Stimulated activated naive B cell treated with anti-CD40 and anti-IgM and Interleukin-4, amounts not matched to agents 10 μg/mL and 1 μg/mL and 100 μg/mL, for 72 hours (primary cell): ENCODE results near the gene PINLYP.
"Not testable (repeated sequence)": the region's sequence is repeated elsewhere in the genome, so short reads cannot be mapped to it uniquely, and the experiment has no call there.

Source experiments
- ATAC-seq, 2 donors: fragments of 150-1000 bp; cut with Tn5 transposase; replicated peaks; 2 replicates each; pipeline ENCODE4 v1.10.0; 2021; ENCODE audit warnings: moderate library complexity in 1 of 2
- DNase-seq: peaks from one replicate; pipeline ENCODE4 v3.0.0; 2021
- H3K27ac Mint-ChIP-seq: one replicate; pipeline ENCODE4 v1.8.0; 2022; ENCODE audit warnings: mild to moderate bottlenecking, mixed read lengths
- H3K27me3 Mint-ChIP-seq, 2 donors: one replicate each; pipeline ENCODE4 v1.8.0; 2022; ENCODE audit warnings: mixed read lengths in 2 of 2
- H3K36me3 Mint-ChIP-seq, 2 donors: one replicate each; pipeline ENCODE4 v1.8.0; 2022; ENCODE audit warnings: mixed read lengths in 2 of 2, mild to moderate bottlenecking in 1 of 2
- H3K4me1 Mint-ChIP-seq, 2 donors: one replicate each; pipeline ENCODE4 v1.8.0; 2022; ENCODE audit warnings: mixed read lengths in 2 of 2, mild to moderate bottlenecking in 1 of 2
- H3K4me3 Mint-ChIP-seq, 2 donors: one replicate each; pipeline ENCODE4 v1.8.0; 2022; ENCODE audit warnings: mild to moderate bottlenecking in 2 of 2, mixed read lengths in 2 of 2, moderate library complexity in 1 of 2
- H3K9me3 Mint-ChIP-seq, 2 donors: one replicate each; pipeline ENCODE4 v1.8.0; 2022; ENCODE audit warnings: mixed read lengths in 2 of 2, mild to moderate bottlenecking in 1 of 2

Gene PINLYP

GRCh38 chr19:43596842-43597461 is 21.4 kb downstream of the PINLYP start:
- DNase-seq = no peak
- Mint-ChIP-seq H3K27me3 (no peaks in the 10 kb centered on the region), H3K4me3 (peak overlapping the region; percentile 99), H3K27ac (peak overlapping the region; percentile 100), H3K9me3 (no peaks in the 10 kb centered on the region), H3K4me1 (peaks cover 26 to 51% of the 10 kb centered on the region in 2 donors), H3K36me3 (peaks cover 24 to 47% of the 10 kb centered on the region in 2 donors)
- ATAC-seq = no peak

DNA sequence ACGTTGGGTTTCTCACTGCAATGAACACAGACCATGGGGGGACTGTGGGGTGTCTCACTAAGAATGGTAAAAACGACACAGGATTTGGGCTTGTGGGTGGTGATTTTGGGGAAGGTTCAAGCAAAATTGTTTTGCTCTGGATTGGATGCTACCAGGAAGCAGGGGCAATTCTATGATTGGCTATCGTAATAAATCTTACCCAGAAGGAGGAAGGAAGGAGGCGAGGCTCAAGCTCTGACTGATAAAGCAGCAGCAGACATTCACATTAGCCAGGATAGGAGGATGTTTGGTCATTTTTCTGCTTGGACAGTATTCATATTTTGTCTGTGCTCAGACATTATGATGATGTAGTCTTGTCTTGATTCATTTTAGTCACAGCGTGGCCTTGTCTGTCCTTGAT is 22.3 kb downstream of the PINLYP start:
- H3K4me3 Mint-ChIP-seq = peak overlapping the region; percentile 99
- H3K27me3 Mint-ChIP-seq = no peaks in the 10 kb centered on the region
- no peak overlapping the region for H3K27ac Mint-ChIP-seq
- DNase-seq (no peak), ATAC-seq (no peak)
- peaks cover 26 to 50% of the 10 kb centered on the region in 2 donors for H3K4me1 Mint-ChIP-seq
- H3K9me3 Mint-ChIP-seq = no peaks in the 10 kb centered on the region
- H3K36me3 Mint-ChIP-seq = peaks cover 22 to 42% of the 10 kb centered on the region in 2 donors

GRCh38 chr19:43598445-43599240 is 23.0 kb downstream of the PINLYP start:
- no peak for DNase-seq
- Mint-ChIP-seq H3K9me3 (no peaks in the 10 kb centered on the region), H3K4me3 (no peak overlapping the region), H3K36me3 (peaks cover 15 to 34% of the 10 kb centered on the region in 2 donors), H3K27me3 (no peaks in the 10 kb centered on the region), H3K27ac (peak overlapping the region; percentile 5), H3K4me1 (peaks cover 24 to 46% of the 10 kb centered on the region in 2 donors)
- no peak for ATAC-seq

- Mint-ChIP-seq H3K36me3 (peaks cover 11 to 35% of the 10 kb centered on the region in 2 donors), H3K4me1 (peaks cover 24 to 52% of the 10 kb centered on the region in 2 donors), H3K9me3 (no peaks in the 10 kb centered on the region), H3K4me3 (no peak overlapping the region), H3K27ac (no peak overlapping the region), H3K27me3 (no peaks in the 10 kb centered on the region)
- DNase-seq = no peak
- no peak for ATAC-seq
These were observed 24.2 kb downstream of the PINLYP start for GRCh38 chr19:43599635-43600295.

DNA sequence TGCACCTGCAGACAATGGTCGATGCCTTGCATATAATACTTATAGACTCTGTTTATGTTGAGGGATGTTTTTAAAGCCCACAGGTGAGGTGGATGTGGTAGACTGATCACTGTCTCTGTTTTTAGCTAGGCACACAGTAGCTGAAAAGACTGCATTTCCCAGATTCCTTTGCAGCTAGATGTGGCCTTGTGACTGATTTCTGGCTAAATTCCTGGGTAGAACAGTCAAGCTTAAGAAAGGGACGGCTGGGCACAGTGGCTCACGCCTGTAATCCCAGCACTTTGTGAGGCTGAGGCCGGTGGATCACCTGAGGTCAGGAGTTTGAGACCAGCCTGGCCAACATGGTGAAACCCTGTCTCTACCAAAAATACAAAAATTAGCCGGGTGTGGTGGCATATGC is 24.7 kb downstream of the PINLYP start:
- not testable (repeated sequence) for ATAC-seq, H3K4me3 Mint-ChIP-seq, H3K27me3 Mint-ChIP-seq, H3K9me3 Mint-ChIP-seq, H3K27ac Mint-ChIP-seq, DNase-seq
- peaks cover 24 to 55% of the 10 kb centered on the region in 2 donors for H3K4me1 Mint-ChIP-seq
- H3K36me3 Mint-ChIP-seq = peaks cover 11 to 35% of the 10 kb centered on the region in 2 donors

DNA sequence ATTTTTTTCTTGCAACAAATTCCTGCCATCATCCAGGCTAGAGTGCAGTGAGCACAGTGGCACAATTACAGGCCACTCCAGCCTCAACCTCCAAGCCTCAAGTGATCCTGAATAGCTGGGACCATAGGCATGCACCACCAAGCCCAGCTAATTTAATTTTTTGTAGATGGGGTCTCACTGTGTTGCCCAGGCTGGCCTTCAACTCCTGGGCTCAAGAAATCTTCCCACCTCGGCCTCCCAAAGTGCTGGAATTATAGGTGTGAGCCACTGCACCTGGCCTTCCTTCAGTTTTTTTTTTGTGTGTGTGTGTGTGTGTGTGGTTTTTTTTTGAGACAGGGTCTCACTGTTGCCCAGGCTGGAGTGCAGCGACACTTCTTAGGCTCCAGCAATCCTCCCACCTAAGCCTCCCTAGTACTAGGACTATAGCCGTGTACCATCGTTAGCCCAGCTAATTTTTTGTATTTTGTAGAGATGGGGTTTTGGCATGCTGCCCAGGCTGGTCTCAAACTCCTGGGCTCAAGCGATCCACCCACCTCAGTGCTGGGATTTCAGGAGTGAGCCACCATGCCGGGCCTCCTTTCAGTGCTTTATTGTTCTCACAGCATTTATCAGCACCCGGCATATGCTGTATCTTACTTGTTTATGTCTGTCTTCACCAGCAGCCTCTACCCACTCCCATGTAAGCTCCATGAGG is 30.4 kb downstream of the PINLYP start:
- no peak overlapping the region for H3K4me3 Mint-ChIP-seq
- no peaks in the 10 kb centered on the region for H3K27me3 Mint-ChIP-seq
- H3K9me3 Mint-ChIP-seq = no peaks in the 10 kb centered on the region
- no peak for DNase-seq
- H3K27ac Mint-ChIP-seq = peak overlapping the region; percentile 37
- no peak for ATAC-seq
- peaks cover 12 to 36% of the 10 kb centered on the region in 2 donors for H3K36me3 Mint-ChIP-seq
- peaks cover 18 to 32% of the 10 kb centered on the region in 2 donors for H3K4me1 Mint-ChIP-seq

- Mint-ChIP-seq H3K27me3 (no peaks in the 10 kb centered on the region), H3K27ac (peak overlapping the region; percentile 4), H3K9me3 (no peaks in the 10 kb centered on the region), H3K36me3 (peaks cover 15 to 35% of the 10 kb centered on the region in 2 donors), H3K4me3 (no peak overlapping the region), H3K4me1 (peaks cover 20 to 33% of the 10 kb centered on the region in 2 donors)
- ATAC-seq = no peak
- DNase-seq = no peak
These were observed 31.1 kb downstream of the PINLYP start for GRCh38 chr19:43606569-43607229.

- no peaks in the 10 kb centered on the region for H3K9me3 Mint-ChIP-seq
- H3K36me3 Mint-ChIP-seq = peaks cover 21 to 42% of the 10 kb centered on the region in 2 donors
- no peaks in the 10 kb centered on the region for H3K27me3 Mint-ChIP-seq
- DNase-seq (no peak), ATAC-seq (no peak)
- H3K27ac Mint-ChIP-seq = peak overlapping the region; percentile 51
- H3K4me1 Mint-ChIP-seq = peaks cover 24 to 33% of the 10 kb centered on the region in 2 donors
- H3K4me3 Mint-ChIP-seq = peak overlapping the region; percentile 5 to 41
These were observed 31.9 kb downstream of the PINLYP start for GRCh38 chr19:43607238-43608205.

GRCh38 chr19:43609872-43610271 is 34.3 kb downstream of the PINLYP start:
- Mint-ChIP-seq H3K27ac (no peak overlapping the region), H3K9me3 (no peaks in the 10 kb centered on the region), H3K27me3 (no peaks in the 10 kb centered on the region), H3K4me1 (peaks cover 26 to 27% of the 10 kb centered on the region in 2 donors), H3K36me3 (peaks cover 30 to 56% of the 10 kb centered on the region in 2 donors), H3K4me3 (no peak overlapping the region)
- DNase-seq (no peak), ATAC-seq (no peak)

- peaks cover 30 to 55% of the 10 kb centered on the region in 2 donors for H3K36me3 Mint-ChIP-seq
- peaks cover 22 to 28% of the 10 kb centered on the region in 2 donors for H3K4me1 Mint-ChIP-seq
- no peak overlapping the region for H3K27ac Mint-ChIP-seq
These were observed 34.9 kb downstream of the PINLYP start for GRCh38 chr19:43610493-43610892.

DNA sequence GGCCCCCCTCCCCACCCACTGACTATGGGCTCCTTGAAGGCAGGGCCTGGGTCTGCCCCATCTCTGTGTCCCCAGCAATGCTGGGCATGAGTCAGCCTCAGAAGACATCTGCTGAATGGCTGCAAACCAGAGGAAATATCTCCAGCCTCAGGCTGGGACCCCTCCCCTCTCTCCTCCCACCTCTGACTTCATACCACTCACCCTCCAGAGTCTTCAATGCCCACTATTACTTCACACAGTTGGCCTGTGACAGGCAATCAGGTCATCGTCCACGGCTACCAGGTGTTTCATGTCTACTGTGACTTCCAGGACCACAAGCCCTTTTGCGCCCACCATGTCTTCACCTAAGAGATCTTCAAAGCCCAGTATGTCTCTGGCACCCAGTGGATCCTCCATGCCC is 36.2 kb downstream of the PINLYP start, which contains the start of gene SRRM5:
Gene SRRM5, plus strand, starts transcription at position 301 of the 400 bp plus-strand sequence. Its CDS starts 34 bp downstream, at position 335.
- ATAC-seq (no peak), DNase-seq (no peak)
- Mint-ChIP-seq H3K4me1 (peaks cover 21 to 25% of the 10 kb centered on the region in 2 donors), H3K36me3 (peaks cover 30 to 47% of the 10 kb centered on the region in 2 donors), H3K4me3 (no peak within 1 kb of the TSS), H3K27ac (peak within 1 kb of the TSS; percentile 70), H3K9me3 (no peaks in the 10 kb centered on the region), H3K27me3 (no peaks in the 10 kb centered on the region)

More at GRCh38 chr19:43610493-43610892, 34.9 kb downstream of the PINLYP start:
- no peaks in the 10 kb centered on the region for H3K27me3 Mint-ChIP-seq
- no peak overlapping the region for H3K4me3 Mint-ChIP-seq
- no peak for ATAC-seq
- no peak for DNase-seq
- H3K9me3 Mint-ChIP-seq = no peaks in the 10 kb centered on the region

GRCh38 chr19:43612374-43612773 is 36.8 kb downstream of the PINLYP start:
- no peaks in the 10 kb centered on the region for H3K27me3 Mint-ChIP-seq
- no peak for DNase-seq
- no peaks in the 10 kb centered on the region for H3K9me3 Mint-ChIP-seq
- H3K4me3 Mint-ChIP-seq = no peak overlapping the region
- H3K4me1 Mint-ChIP-seq = peaks cover 15 to 21% of the 10 kb centered on the region in 2 donors
- no peak for ATAC-seq
- H3K27ac Mint-ChIP-seq = no peak overlapping the region
- H3K36me3 Mint-ChIP-seq = peaks cover 26 to 42% of the 10 kb centered on the region in 2 donors
